ENCODE data around the gene RMI1. TPM values are rescaled to one million over a fixed set of nuclear protein-coding genes. Genes with fewer than 3 reads are reported as not detected.

The RMI1 gene
- 4.0 and 4.7 TPM in 2 replicates for polyA plus RNA-seq (2011; rRNA removed)
- polyA minus RNA-seq (2011; rRNA and poly(A)+ RNA removed), result 2.3 and 5.4 TPM in 2 replicates

DNA sequence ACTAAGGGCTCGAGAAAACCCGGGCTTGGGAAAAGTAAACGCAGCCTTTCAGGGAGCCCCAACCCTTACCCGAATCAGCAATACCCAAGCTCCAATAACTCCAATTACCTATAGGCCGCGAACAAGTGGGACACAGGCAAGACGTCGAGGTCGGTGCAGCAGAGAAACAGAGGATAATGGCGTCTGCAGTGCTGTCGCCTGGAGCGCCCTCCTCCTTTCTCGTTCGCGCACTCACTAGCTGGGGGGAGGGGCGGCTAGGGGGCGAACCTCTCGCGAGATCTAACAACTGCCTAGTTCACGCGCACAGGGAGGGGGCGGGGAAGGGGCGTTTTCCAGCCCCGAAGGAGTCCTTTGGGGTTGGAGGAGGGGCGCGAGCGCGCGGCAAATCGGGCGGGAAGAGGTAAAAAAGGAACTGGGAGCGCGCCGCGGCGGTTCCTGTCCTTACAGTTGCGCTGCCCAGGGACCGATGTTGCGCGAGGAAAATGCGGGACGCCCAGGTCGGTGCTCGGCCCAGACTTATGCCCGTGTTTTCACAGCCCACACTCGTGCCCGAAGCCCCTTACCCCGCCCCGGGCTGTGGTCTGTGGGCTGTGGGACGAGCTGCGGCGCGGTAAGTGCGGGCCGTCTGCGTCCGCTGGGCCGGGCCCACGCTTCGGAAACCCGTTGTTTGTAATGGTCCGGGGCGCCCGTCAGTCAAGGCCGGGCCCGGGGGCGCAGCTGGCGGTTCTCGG is at the start of gene RMI1:
Gene RMI1 (plus strand): TSS at position 411 of the 731 bp plus-strand sequence. CDS start 20,182 bp downstream, outside the sequence.
- TF ChIP-seq, protein P1, sequence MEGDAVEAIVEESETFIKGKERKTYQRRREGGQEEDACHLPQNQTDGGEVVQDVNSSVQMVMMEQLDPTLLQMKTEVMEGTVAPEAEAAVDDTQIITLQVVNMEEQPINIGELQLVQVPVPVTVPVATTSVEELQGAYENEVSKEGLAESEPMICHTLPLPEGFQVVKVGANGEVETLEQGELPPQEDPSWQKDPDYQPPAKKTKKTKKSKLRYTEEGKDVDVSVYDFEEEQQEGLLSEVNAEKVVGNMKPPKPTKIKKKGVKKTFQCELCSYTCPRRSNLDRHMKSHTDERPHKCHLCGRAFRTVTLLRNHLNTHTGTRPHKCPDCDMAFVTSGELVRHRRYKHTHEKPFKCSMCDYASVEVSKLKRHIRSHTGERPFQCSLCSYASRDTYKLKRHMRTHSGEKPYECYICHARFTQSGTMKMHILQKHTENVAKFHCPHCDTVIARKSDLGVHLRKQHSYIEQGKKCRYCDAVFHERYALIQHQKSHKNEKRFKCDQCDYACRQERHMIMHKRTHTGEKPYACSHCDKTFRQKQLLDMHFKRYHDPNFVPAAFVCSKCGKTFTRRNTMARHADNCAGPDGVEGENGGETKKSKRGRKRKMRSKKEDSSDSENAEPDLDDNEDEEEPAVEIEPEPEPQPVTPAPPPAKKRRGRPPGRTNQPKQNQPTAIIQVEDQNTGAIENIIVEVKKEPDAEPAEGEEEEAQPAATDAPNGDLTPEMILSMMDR (IDR thresholded peaks at IDR 0.05; ENCODE audit: low read depth, low read length), result peak; percentile 22
- POLR2A ChIA-PET, result interaction anchor here (0.6 to 1.8 kb wide), 16 partner anchors 13 to 332 kb away, joined by 3 to 13 read pairs (median 4); partner anchors contain the start of gene KIF27

DNA sequence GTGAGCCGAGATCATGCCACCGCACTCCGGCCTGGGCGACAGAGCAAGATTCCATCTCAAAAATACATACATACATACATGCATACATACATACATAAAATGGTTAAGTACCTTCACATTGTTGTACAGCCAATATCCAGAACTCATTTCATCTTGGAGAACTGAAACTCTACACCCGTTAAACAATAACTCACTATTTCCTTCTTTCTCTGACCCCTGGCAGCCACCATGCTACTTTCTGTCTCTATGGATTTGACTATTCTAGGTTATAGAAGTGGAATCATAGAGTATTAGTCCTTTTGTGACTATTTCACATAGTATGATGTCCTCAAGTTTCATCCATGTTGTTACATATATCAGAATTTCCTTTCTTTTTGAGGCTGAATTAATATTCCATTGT is 49.7 kb upstream of the RMI1 start:
- Histone ChIP-seq H3K9me3 (ENCODE audit: control insufficient read depth, insufficient read depth, low read length) (no peaks in the 10 kb centered on the region), H3K27me3 (ENCODE audit: control insufficient read depth, insufficient read depth, low read length) (peaks cover 3% of the 10 kb centered on the region), H3K4me3 (ENCODE audit: low read depth, low read length) (no peak overlapping the region), H3K27ac (ENCODE audit: low read depth, low read length) (no peak overlapping the region)
- CTCF ChIA-PET, result interaction anchor here (1.0 kb wide), 1 partner anchor 9 kb away, joined by 3 read pairs; no protein-coding TSS in a partner anchor
- POLR2A ChIA-PET, result no interaction called here
- DNase-seq (ENCODE audit: low read depth, low spot score), result no peak
- TF ChIP-seq, protein P1 (IDR thresholded peaks at IDR 0.05; ENCODE audit: low read depth, low read length), result no peak

More for the DNA sequence above, at the start of gene RMI1:
- H3K27me3 ChIP-seq (ENCODE audit: control insufficient read depth, insufficient read depth, low read length), result no peaks in the 10 kb centered on the region
- H3K9me3 ChIP-seq (ENCODE audit: control insufficient read depth, insufficient read depth, low read length), result peaks cover 4% of the 10 kb centered on the region; the same call in 1 of the 2 replicates
- CTCF ChIA-PET, result interaction anchor here (0.5 to 1.4 kb wide), 3 partner anchors 41 to 326 kb away, joined by 3 read pairs; no protein-coding TSS in a partner anchor
- peak within 1 kb of the TSS; percentile 98 for H3K27ac ChIP-seq (ENCODE audit: low read depth, low read length)
- peak within 1 kb of the TSS; percentile 98 for H3K4me3 ChIP-seq (ENCODE audit: low read depth, low read length)
- peak; percentile 97 for DNase-seq (ENCODE audit: low read depth, low spot score)

GRCh38 chr9:83932011-83932410 is 48.6 kb upstream of the RMI1 start:
- no peak for DNase-seq (ENCODE audit: low read depth, low spot score)
- CTCF ChIA-PET, result no interaction called here
- POLR2A ChIA-PET, result interaction anchor here (1.1 kb wide), 1 partner anchor 11 kb away, joined by 15 read pairs; the partner anchor contains the start of gene KIF27
- H3K27me3 ChIP-seq (ENCODE audit: control insufficient read depth, insufficient read depth, low read length), result peaks cover 3% of the 10 kb centered on the region
- H3K27ac ChIP-seq (ENCODE audit: low read depth, low read length), result no peak overlapping the region
- no peak overlapping the region for H3K4me3 ChIP-seq (ENCODE audit: low read depth, low read length)
- TF ChIP-seq, protein P1 (IDR thresholded peaks at IDR 0.05; ENCODE audit: low read depth, low read length), result no peak
- H3K9me3 ChIP-seq (ENCODE audit: control insufficient read depth, insufficient read depth, low read length), result no peaks in the 10 kb centered on the region

GRCh38 chr9:83932851-83933250 is 47.8 kb upstream of the RMI1 start:
- Histone ChIP-seq H3K4me3 (ENCODE audit: low read depth, low read length) (no peak overlapping the region), H3K27ac (ENCODE audit: low read depth, low read length) (no peak overlapping the region), H3K9me3 (ENCODE audit: control insufficient read depth, insufficient read depth, low read length) (no peaks in the 10 kb centered on the region), H3K27me3 (ENCODE audit: control insufficient read depth, insufficient read depth, low read length) (peaks cover under 1% of the 10 kb centered on the region)
- TF ChIP-seq, protein P1 (IDR thresholded peaks at IDR 0.05; ENCODE audit: low read depth, low read length), result no peak
- ChIA-PET POLR2A (interaction anchor here (1.1 kb wide), 1 partner anchor 12 kb away, joined by 15 read pairs; the partner anchor contains the start of gene KIF27), CTCF (interaction anchor here (0.7 to 1.5 kb wide), 2 partner anchors 328 to 374 kb away, joined by 8 to 9 read pairs; no protein-coding TSS in a partner anchor)
- no peak for DNase-seq (ENCODE audit: low read depth, low spot score)

DNA sequence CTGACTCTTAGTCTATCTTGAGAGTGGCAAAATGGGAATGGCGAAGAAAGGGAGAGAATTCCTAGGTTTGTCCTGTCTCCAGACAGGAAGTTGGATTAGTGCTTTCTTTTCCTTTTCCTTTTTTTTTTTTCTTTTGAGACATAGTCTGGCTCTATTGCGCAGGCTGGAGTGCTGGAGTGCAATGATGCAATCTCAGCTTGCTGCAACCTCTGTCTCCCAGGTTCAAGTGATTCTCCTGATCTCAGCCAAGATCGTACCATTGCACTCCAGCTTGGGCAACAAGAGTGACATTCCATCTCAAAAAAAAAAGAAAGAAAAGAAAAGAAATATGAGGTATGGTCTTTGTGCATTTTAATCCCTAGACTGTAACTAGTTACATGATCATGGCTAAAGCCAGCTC is 46.8 kb upstream of the RMI1 start:
- no peak overlapping the region for H3K4me3 ChIP-seq (ENCODE audit: low read depth, low read length)
- POLR2A ChIA-PET, result no interaction called here
- CTCF ChIA-PET, result interaction anchor here (0.7 to 1.5 kb wide), 2 partner anchors 132 to 327 kb away, joined by 4 to 8 read pairs; no protein-coding TSS in a partner anchor
- H3K27ac ChIP-seq (ENCODE audit: low read depth, low read length), result no peak overlapping the region
- no peaks in the 10 kb centered on the region for H3K9me3 ChIP-seq (ENCODE audit: control insufficient read depth, insufficient read depth, low read length)
- no peak for DNase-seq (ENCODE audit: low read depth, low spot score)
- no peaks in the 10 kb centered on the region for H3K27me3 ChIP-seq (ENCODE audit: control insufficient read depth, insufficient read depth, low read length)
- TF ChIP-seq, protein P1 (IDR thresholded peaks at IDR 0.05; ENCODE audit: low read depth, low read length), result no peak
